ENCODE measurements around the gene ZPBP.

GRCh38 chr7:49926720-49927119, 166.3 kb downstream of the ZPBP start:
- TF ChIP-seq CTCF (IDR thresholded peaks at IDR 0.05): no peak
- TF ChIP-seq POLR2A (IDR thresholded peaks at IDR 0.05): no peak

All from right lobe of liver (tissue), 4 donors.